Measurements from ENCODE around the gene GRIN1. TPM values are rescaled to one million over a fixed set of nuclear protein-coding genes. Genes with fewer than 3 reads are reported as not detected.

The GRIN1 gene
- total and polyA plus RNA-seq, 2 donors (not counting 3 experiments of a cell fraction or from before 2014, with no cell fraction given): not detected

DNA sequence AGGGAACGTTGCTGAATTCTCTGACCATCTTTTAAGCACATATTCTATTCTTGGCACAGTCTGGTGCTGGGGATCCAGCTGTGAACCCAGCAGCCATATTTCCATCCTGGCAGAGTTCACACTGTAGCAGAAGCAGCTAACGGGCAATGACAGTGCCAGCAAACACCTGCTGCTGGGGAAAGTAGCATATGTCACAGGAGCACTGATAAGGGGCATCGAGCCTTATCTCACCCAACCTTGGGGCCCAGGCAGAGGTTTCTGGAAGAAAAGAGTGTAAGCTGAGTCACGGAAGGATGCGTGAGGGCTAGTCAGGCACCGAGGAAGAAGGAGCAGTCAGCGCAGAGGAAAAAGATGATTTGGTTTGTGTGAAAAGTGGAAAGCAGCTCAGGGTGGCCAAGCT, 67.6 kb downstream of the GRIN1 start:
- Histone ChIP-seq H2AFZ (ENCODE audit: low read depth, low read length) (no peak overlapping the region), H3K4me2 (ENCODE audit: insufficient read depth, low read length) (peak overlapping the region; percentile 83), H3K36me3 (ENCODE audit: control insufficient read depth in 2 of 2, extremely low read depth in 1 of 2, insufficient read depth in 2 of 2, low read length in 2 of 2) (peaks cover 0 to 5% of the 10 kb centered on the region in 2 experiments), H3K9me1 (replicated peaks; ENCODE audit: control insufficient read depth, extremely low read depth, insufficient read depth, low read length) (no peaks in the 10 kb centered on the region), H3K4me1 (ENCODE audit: control insufficient read depth, extremely low read depth, insufficient read depth, low read length) (peaks cover 21% of the 10 kb centered on the region), H3K27me3 (ENCODE audit: control insufficient read depth in 2 of 2, insufficient read depth in 2 of 2, low read length in 2 of 2) (no peaks in the 10 kb centered on the region), H3K27ac (ENCODE audit: insufficient read depth, low read depth, low read length) (no peak overlapping the region), H4K20me1 (replicated peaks; ENCODE audit: control insufficient read depth, extremely low read depth, insufficient read depth, low read length) (no peaks in the 10 kb centered on the region), H3K4me3 (replicated peaks in 1 of 3; ENCODE audit: insufficient read depth in 1 of 3, low read depth in 1 of 3, low read length in 3 of 3) (peak overlapping the region in 1 of 3 experiments; percentile 62), H3K9me3 (replicated peaks; ENCODE audit: control insufficient read depth, insufficient read depth, low read length) (no peaks in the 10 kb centered on the region), H3K9ac (replicated peaks; ENCODE audit: extremely low read depth, insufficient read depth, low read length) (peak overlapping the region; percentile 85), H3K79me2 (ENCODE audit: control insufficient read depth, insufficient read depth, low read length) (peaks cover 34% of the 10 kb centered on the region)
- intact Hi-C loops (cut with micrococcal nuclease): no loop called here
- no peak for DNase-seq (ENCODE audit: low read depth, low spot score)
- TF ChIP-seq POLR2A (IDR thresholded peaks at IDR 0.05; ENCODE audit: low read depth, low read length): no peak
- no peak for TF ChIP-seq JUN (IDR thresholded peaks at IDR 0.05; ENCODE audit: borderline replicate concordance, insufficient read depth, insufficient read length, low read depth)
- no peak for TF ChIP-seq GATA2 (IDR thresholded peaks at IDR 0.05; ENCODE audit: insufficient read depth, insufficient read length, low read depth, low read length)
- TF ChIP-seq, protein P1, sequence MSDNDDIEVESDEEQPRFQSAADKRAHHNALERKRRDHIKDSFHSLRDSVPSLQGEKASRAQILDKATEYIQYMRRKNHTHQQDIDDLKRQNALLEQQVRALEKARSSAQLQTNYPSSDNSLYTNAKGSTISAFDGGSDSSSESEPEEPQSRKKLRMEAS (IDR thresholded peaks at IDR 0.05; ENCODE audit: insufficient read depth, insufficient read length): no peak
- no peak for FAIRE-seq
- CTCF ChIA-PET: interaction anchor here (1.8 kb wide), 1 partner anchor 12 kb away, joined by 4 read pairs; no protein-coding TSS in a partner anchor
- dilution Hi-C loops (cut with MboI; ENCODE audit: extremely low pct_ligation_motif_present, low sequenced_read_pairs): no loop called here
- no TSS peak for BruUV-seq (replicated peaks)
- POLR2A ChIA-PET: interaction anchor here (1.0 kb wide), 1 partner anchor 34 kb away, joined by 3 read pairs; the partner anchor contains the start of gene TUBB4B

DNA sequence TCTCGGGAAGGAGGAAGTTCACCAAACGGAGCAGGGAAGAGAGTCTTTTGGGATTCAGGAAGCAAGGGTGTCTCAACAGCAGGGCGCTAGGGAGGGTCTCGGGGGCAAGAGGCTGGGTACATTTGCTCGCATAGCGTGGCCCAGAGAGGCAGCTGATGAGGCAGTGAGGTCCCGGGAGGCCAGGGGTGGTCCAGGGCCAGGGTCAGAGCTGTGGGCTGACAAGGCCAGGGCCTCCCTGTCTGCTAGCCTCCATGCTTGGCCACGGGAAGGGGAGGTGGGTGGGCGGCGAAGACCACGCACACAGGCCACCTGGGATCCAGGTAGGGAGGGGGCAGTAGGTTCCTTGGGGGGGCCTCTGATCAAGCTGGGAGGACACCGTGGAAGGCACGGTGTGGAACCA, 72.6 kb downstream of the GRIN1 start:
- Histone ChIP-seq H3K27me3 (ENCODE audit: control insufficient read depth in 2 of 2, insufficient read depth in 2 of 2, low read length in 2 of 2) (no peaks in the 10 kb centered on the region), H3K4me1 (ENCODE audit: control insufficient read depth, extremely low read depth, insufficient read depth, low read length) (peaks cover 2% of the 10 kb centered on the region), H3K4me3 (replicated peaks in 1 of 3; ENCODE audit: insufficient read depth in 1 of 3, low read depth in 1 of 3, low read length in 3 of 3) (no peak overlapping the region), H3K4me2 (ENCODE audit: insufficient read depth, low read length) (no peak overlapping the region), H4K20me1 (replicated peaks; ENCODE audit: control insufficient read depth, extremely low read depth, insufficient read depth, low read length) (no peaks in the 10 kb centered on the region), H3K9me1 (replicated peaks; ENCODE audit: control insufficient read depth, extremely low read depth, insufficient read depth, low read length) (no peaks in the 10 kb centered on the region), H3K79me2 (ENCODE audit: control insufficient read depth, insufficient read depth, low read length) (peaks cover 8% of the 10 kb centered on the region), H3K27ac (ENCODE audit: insufficient read depth, low read depth, low read length) (no peak overlapping the region), H3K9me3 (replicated peaks; ENCODE audit: control insufficient read depth, insufficient read depth, low read length) (no peaks in the 10 kb centered on the region), H3K36me3 (ENCODE audit: control insufficient read depth in 2 of 2, extremely low read depth in 1 of 2, insufficient read depth in 2 of 2, low read length in 2 of 2) (peaks cover 0 to 7% of the 10 kb centered on the region in 2 experiments), H2AFZ (ENCODE audit: low read depth, low read length) (no peak overlapping the region), H3K9ac (replicated peaks; ENCODE audit: extremely low read depth, insufficient read depth, low read length) (no peak overlapping the region)
- dilution Hi-C loops (cut with MboI; ENCODE audit: extremely low pct_ligation_motif_present, low sequenced_read_pairs): no loop called here
- DNase-seq (ENCODE audit: low read depth, low spot score) (no peak), FAIRE-seq (no peak)
- no peak for TF ChIP-seq FOS (IDR thresholded peaks at IDR 0.05; ENCODE audit: borderline replicate concordance, insufficient read depth, low read length)
- TF ChIP-seq, protein P1 (IDR thresholded peaks at IDR 0.05; ENCODE audit: insufficient read depth, insufficient read length): no peak
- intact Hi-C loops (cut with micrococcal nuclease): no loop called here
- POLR2A ChIA-PET: no interaction called here
- CTCF ChIA-PET: interaction anchor here (1.1 kb wide), 1 partner anchor 23 kb away, joined by 3 read pairs; the partner anchor contains the start of genes ANAPC2 and SSNA1
- BruUV-seq (replicated peaks): no TSS peak
